ENCODE measurements around the gene SPINK2. TPM values are rescaled to one million over a fixed set of nuclear protein-coding genes. Genes with fewer than 3 reads are reported as not detected.

Gene SPINK2
- polyA plus RNA-seq, 3 donors: not detected

DNA sequence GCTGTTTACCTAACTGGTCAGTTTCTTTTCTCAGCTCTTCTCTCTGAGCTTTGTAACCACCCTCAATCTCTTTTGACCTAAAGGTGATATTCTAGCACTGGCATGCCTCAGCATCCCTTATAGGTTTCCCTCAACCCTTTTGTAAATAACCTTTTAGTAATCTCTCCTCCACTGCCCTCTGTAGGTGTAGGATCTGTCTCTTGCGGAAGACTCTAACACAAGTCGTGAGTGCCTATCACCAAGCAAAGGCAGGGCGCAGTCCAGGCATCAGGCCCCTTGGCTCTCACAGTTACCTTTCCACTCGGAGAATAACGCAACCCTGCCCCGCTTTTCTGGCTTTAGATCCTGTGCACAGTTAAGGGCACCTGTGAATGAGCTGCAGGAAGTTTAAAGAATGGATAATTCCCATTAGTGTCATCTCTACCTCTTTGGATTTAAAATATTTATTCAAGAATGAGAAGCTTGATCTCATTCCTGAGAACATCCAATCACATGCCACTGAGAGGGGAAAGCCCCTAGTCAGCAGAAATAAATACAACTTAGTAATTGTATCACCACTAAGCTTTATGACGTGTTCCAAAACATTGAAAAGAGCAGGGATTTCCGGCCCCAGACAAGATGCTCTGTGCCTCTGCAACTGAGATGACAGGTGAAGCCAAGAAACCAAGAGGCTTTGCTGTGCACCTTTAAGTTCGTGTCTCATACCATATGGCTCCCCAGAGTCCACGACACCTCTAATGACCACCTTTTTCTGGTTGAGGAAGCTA is 58.8 kb downstream of the SPINK2 start:
- no peaks in the 10 kb centered on the region for H3K9me3 ChIP-seq (replicated peaks in 1 of 2; ENCODE audit: control insufficient read depth in 1 of 2, insufficient read depth in 1 of 2, low read length in 2 of 2)
- H3K4me2 ChIP-seq (replicated peaks; ENCODE audit: extremely low read depth, low read length, poor library complexity, severe bottlenecking): no peak overlapping the region
- peaks cover 55% of the 10 kb centered on the region for H3K4me1 Mint-ChIP-seq
- H3K4me3 ChIP-seq (replicated peaks in 1 of 3; ENCODE audit: low read depth in 2 of 3, low read length in 3 of 3): no peak overlapping the region
- H3K27ac ChIP-seq (ENCODE audit: low read depth in 1 of 2, low read length in 2 of 2): no peak overlapping the region
- no peak overlapping the region for H3K27ac Mint-ChIP-seq
- no peak overlapping the region for H2AFZ ChIP-seq (ENCODE audit: insufficient read depth, low read depth, low read length, poor library complexity, severe bottlenecking)
- no peaks in the 10 kb centered on the region for H4K20me1 ChIP-seq (ENCODE audit: insufficient read depth, low read length)
- no peak for DNase-seq
- peaks cover 0 to 8% (median 3%) of the 10 kb centered on the region in 3 donors for H3K27me3 Mint-ChIP-seq (ENCODE audit: low read depth in 3 of 3)
- no peaks in the 10 kb centered on the region for H3K27me3 ChIP-seq (ENCODE audit: control insufficient read depth in 2 of 2, insufficient read depth in 2 of 2, low read length in 2 of 2)
- peaks cover 0 to 2% (median 0%) of the 10 kb centered on the region in 7 donors for H3K9me3 Mint-ChIP-seq
- 84% methylated on average over 6 of the region's 10 CpGs for WGBS (ENCODE audit: insufficient coverage)
- no peaks in the 10 kb centered on the region for H3K36me3 Mint-ChIP-seq
- H3K4me1 ChIP-seq (ENCODE audit: control insufficient read depth in 1 of 2, insufficient read depth in 2 of 2, low read length in 2 of 2): peaks cover 38 to 41% of the 10 kb centered on the region in 2 donors
- no peak overlapping the region for H3K9ac ChIP-seq (ENCODE audit: insufficient read depth, low read length, poor library complexity, severe bottlenecking)
- no peaks in the 10 kb centered on the region for H3K79me2 ChIP-seq (ENCODE audit: insufficient read depth, low read length)
- H3K36me3 ChIP-seq (replicated peaks in 1 of 2; ENCODE audit: control insufficient read depth in 1 of 2, insufficient read depth in 2 of 2, low read length in 2 of 2): no peaks in the 10 kb centered on the region
- intact Hi-C loops (cut with micrococcal nuclease): no loop called here
- TF ChIP-seq, protein P1, sequence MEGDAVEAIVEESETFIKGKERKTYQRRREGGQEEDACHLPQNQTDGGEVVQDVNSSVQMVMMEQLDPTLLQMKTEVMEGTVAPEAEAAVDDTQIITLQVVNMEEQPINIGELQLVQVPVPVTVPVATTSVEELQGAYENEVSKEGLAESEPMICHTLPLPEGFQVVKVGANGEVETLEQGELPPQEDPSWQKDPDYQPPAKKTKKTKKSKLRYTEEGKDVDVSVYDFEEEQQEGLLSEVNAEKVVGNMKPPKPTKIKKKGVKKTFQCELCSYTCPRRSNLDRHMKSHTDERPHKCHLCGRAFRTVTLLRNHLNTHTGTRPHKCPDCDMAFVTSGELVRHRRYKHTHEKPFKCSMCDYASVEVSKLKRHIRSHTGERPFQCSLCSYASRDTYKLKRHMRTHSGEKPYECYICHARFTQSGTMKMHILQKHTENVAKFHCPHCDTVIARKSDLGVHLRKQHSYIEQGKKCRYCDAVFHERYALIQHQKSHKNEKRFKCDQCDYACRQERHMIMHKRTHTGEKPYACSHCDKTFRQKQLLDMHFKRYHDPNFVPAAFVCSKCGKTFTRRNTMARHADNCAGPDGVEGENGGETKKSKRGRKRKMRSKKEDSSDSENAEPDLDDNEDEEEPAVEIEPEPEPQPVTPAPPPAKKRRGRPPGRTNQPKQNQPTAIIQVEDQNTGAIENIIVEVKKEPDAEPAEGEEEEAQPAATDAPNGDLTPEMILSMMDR (IDR thresholded peaks at IDR 0.05): no peak
- no peak overlapping the region for H3K4me3 Mint-ChIP-seq

- peaks cover 37 to 44% of the 10 kb centered on the region in 2 donors for H3K4me1 ChIP-seq (ENCODE audit: control insufficient read depth in 1 of 2, insufficient read depth in 2 of 2, low read length in 2 of 2)
- no peaks in the 10 kb centered on the region for H3K9me3 ChIP-seq (replicated peaks in 1 of 2; ENCODE audit: control insufficient read depth in 1 of 2, insufficient read depth in 1 of 2, low read length in 2 of 2)
- no peaks in the 10 kb centered on the region for H3K27me3 ChIP-seq (ENCODE audit: control insufficient read depth in 2 of 2, insufficient read depth in 2 of 2, low read length in 2 of 2)
- no peak overlapping the region for H2AFZ ChIP-seq (ENCODE audit: insufficient read depth, low read depth, low read length, poor library complexity, severe bottlenecking)
- H3K4me3 ChIP-seq (replicated peaks in 1 of 3; ENCODE audit: low read depth in 2 of 3, low read length in 3 of 3): no peak overlapping the region
- H3K9me3 Mint-ChIP-seq: peaks cover 0 to 2% (median 0%) of the 10 kb centered on the region in 7 donors
- intact Hi-C loops (cut with micrococcal nuclease): no loop called here
- H4K20me1 ChIP-seq (ENCODE audit: insufficient read depth, low read length): no peaks in the 10 kb centered on the region
- no CpG with 5 or more reads among the region's 1 CpG for WGBS (ENCODE audit: insufficient coverage)
- H3K4me3 Mint-ChIP-seq: no peak overlapping the region
- no peaks in the 10 kb centered on the region for H3K36me3 Mint-ChIP-seq
- no peaks in the 10 kb centered on the region for H3K79me2 ChIP-seq (ENCODE audit: insufficient read depth, low read length)
- no peaks in the 10 kb centered on the region for H3K36me3 ChIP-seq (replicated peaks in 1 of 2; ENCODE audit: control insufficient read depth in 1 of 2, insufficient read depth in 2 of 2, low read length in 2 of 2)
- no peak overlapping the region for H3K9ac ChIP-seq (ENCODE audit: insufficient read depth, low read length, poor library complexity, severe bottlenecking)
- H3K27me3 Mint-ChIP-seq (ENCODE audit: low read depth in 3 of 3): peaks cover 0 to 8% (median 4%) of the 10 kb centered on the region in 3 donors
- peak overlapping the region in 1 of 7 donors; percentile 54 for H3K27ac Mint-ChIP-seq
- DNase-seq: no peak
- peaks cover 54% of the 10 kb centered on the region for H3K4me1 Mint-ChIP-seq
- no peak overlapping the region for H3K4me2 ChIP-seq (replicated peaks; ENCODE audit: extremely low read depth, low read length, poor library complexity, severe bottlenecking)
- no peak overlapping the region for H3K27ac ChIP-seq (ENCODE audit: low read depth in 1 of 2, low read length in 2 of 2)
- TF ChIP-seq, protein P1 (IDR thresholded peaks at IDR 0.05): no peak
Measured at GRCh38 chr4:56760183-56760582, 61.3 kb downstream of the SPINK2 start.

Small RNA genes within 50 kb of the gene (small RNA-seq; reads per million reads assigned to genes)
- not detected for gene RF00017 (ENCODE audit: insufficient read length, low read depth)
- not detected for gene RF00019 (ENCODE audit: insufficient read length, low read depth)
- not detected for gene RN7SL357P (ENCODE audit: insufficient read length, low read depth)
- gene RN7SL492P (ENCODE audit: insufficient read length, low read depth): not detected

Other genes starting within 250 kb of the SPINK2 start
- 1 to 10 TPM in 1 of 3 donors, under 1 TPM in 2; 0.39 to 1.3 (median 0.52) TPM for gene HOPX, start 140.4 kb downstream of the SPINK2 start, polyA plus RNA-seq
- 10 to 100 TPM in 2 of 3 donors, 1 to 10 TPM in 1; 6.3 to 71.2 (median 44.2) TPM for gene REST, start 86.2 kb upstream of the SPINK2 start, polyA plus RNA-seq
- gene NOA1, start 155.9 kb upstream of the SPINK2 start, polyA plus RNA-seq: 10 to 100 TPM; 10.4 to 12.6 (median 11.5) TPM
- gene POLR2B, start 157.2 kb upstream of the SPINK2 start, polyA plus RNA-seq: 10 to 100 TPM; 29.0 to 42.1 (median 36.1) TPM